GM13976 (cell line): ENCODE results near the gene STIM1.

ENCODE experiments used
- DNase-seq: peaks from one replicate; pipeline ENCODE4 v3.0.0; 2012; ENCODE audit warnings: low spot score
- in situ Hi-C: fragments of 300-500 bp; cut with MboI; formaldehyde crosslinking; loops from one replicate; pipeline ENCODE4 v1.12.0; 2022; ENCODE audit warnings: low sequenced_read_pairs, mixed read lengths, inconsistent platforms; ENCODE audit not compliant: unreplicated experiment
- TF ChIP-seq, protein P1 (sequence below): IDR thresholded peaks from 2 replicates; pipeline ENCODE4 v1.5.1; 2012; ENCODE audit warnings: borderline replicate concordance, mild to moderate bottlenecking; ENCODE audit not compliant: insufficient read depth; ENCODE audit errors: extremely low read depth, missing control alignments, control extremely low read depth

Gene STIM1

DNA sequence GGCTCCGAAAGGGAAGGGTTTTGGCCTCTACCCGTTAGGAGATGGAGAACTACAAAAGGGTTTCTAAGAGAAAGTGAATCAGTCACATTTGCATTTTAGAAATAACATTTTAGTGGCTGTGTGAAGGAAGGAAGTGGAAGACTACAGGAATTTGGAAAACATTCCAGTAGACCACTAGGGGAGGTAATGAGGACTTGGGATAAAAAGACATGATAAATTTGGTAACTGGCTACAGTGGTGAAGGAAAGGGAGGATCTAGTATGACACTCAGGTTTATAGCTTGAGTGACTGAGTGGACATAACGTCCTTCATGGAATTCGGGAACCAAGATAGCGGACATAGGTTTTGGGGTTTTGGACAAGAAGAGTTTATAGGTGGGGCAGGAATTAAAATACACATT is 232.1 kb downstream of the STIM1 start:
- no peak for DNase-seq

DNA sequence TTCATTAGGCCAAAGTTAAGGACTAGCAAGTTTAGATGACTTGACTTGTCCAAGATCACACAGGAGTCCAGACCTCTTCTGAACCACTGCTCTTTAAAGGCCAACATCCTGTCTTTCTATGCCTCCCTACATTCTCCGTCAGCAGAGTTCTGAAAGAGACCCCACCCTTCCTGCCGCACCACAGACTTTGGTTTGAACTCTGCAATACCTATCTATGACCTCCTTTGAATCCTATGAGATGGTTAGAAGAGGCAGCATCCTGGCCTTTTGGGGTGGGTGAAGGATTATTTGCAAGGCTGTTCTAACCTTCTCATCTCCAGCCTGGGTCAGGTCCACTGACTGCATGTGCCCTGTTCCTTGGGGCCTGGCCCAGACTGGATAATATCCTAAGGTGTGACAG is 234.8 kb downstream of the STIM1 start:
- TF ChIP-seq, protein P1, sequence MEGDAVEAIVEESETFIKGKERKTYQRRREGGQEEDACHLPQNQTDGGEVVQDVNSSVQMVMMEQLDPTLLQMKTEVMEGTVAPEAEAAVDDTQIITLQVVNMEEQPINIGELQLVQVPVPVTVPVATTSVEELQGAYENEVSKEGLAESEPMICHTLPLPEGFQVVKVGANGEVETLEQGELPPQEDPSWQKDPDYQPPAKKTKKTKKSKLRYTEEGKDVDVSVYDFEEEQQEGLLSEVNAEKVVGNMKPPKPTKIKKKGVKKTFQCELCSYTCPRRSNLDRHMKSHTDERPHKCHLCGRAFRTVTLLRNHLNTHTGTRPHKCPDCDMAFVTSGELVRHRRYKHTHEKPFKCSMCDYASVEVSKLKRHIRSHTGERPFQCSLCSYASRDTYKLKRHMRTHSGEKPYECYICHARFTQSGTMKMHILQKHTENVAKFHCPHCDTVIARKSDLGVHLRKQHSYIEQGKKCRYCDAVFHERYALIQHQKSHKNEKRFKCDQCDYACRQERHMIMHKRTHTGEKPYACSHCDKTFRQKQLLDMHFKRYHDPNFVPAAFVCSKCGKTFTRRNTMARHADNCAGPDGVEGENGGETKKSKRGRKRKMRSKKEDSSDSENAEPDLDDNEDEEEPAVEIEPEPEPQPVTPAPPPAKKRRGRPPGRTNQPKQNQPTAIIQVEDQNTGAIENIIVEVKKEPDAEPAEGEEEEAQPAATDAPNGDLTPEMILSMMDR = no peak
- no peak for DNase-seq
- in situ Hi-C loops = no loop called here

More for the DNA sequence above, 232.1 kb downstream of the STIM1 start:
- TF ChIP-seq, protein P1 = no peak
- in situ Hi-C loops = no loop called here

DNA sequence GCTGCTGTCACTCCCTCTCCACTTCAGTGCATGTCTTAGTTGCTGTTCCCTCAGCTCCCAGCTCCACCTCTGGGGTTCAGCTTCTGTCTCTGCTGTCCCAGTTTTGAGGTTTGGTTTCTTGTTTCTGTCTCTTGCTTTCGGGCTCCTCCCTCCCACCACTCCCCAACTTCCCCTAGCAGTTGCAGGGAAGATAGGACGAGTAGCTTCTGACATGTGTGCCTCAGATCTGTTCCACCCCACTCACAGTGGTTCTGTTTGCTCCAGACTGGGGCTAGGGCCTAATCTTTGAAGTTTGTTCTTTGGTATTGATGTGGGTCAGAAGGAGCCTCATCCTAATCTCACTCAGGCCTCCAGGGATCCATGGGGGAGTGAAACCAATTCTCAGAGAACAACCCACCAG is 236.6 kb downstream of the STIM1 start:
- DNase-seq = peak; percentile 36
- TF ChIP-seq, protein P1 = no peak
- in situ Hi-C loops = no loop called here

DNA sequence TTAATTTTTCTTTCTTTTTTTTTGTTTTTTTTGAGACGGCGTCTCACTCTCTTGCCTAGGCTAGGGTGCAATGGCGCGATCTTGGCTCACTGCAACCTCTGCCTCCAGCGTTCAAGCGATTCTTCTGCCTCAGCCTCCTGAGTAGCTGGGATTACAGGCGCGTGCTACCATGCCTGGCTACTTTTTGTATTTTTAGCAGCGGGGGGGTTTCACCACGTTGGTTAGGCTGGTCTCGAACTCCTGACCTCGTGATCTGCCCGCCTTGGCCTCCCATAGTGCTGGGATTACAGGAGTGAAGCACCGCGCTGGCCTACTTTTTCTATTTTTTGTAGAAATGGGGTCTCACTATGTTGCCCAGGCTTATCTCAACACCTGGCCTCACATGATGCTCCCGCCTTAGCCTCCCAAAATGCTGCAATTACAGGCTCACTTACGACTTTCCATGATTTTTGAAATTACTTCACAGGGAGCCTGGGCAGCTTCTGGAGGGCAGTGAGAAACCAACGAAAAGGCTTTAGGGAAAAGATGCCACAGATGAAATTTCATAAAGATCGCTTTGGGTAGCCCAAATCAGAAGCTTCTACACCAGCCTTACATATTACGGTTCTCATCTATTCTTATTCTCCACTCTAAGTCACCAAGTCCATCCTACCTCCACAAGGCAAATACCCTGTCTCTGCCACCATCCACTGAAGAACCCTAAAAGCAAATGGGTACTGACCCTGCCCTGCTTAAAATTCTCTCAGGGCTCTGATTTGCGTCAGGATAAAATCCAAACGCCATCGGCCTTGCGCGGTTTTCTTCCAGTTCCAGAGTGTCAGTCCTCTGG is 238.3 kb downstream of the STIM1 start:
- DNase-seq = no peak
- TF ChIP-seq, protein P1 = no peak
- in situ Hi-C loops = no loop called here

DNA sequence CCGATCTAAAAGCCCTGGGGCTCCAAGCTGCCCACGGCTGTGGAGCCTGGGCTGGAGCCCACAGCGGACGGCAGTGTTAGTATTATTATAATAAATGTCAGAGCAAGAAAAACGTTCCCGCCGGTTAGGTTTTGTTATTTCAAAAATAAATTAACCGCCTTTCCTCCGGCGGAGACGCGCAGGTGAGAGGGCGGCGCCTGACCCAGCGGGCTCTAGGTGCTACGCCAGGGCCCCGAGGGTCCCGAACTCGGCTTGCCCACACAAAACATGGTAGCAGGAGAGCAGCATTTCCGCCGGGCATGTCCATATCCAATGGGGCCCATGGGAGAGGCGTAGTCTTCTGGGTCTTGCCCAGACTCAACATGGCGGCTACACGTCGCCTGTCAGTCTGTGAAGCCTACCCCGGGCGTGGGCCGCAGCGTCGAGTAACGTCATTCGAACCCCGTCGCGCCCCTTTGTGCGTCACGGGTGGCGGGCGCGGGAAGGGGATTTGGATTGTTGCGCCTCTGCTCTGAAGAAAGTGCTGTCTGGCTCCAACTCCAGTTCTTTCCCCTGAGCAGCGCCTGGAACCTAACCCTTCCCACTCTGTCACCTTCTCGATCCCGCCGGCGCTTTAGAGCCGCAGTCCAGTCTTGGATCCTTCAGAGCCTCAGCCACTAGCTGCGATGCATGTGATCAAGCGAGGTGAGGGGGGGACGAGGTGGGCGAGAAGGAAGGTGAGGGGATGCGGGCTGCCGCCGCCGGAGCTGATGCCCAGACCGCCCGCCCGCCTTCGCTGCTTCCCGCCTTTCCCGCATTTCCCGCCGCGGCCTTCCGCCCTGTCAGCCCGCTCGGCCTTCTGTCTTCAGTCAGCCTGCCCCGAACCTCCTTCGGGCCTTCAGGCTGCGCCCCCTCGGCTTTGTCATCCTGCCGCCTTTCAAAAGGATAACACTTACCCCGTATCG is 239.2 kb downstream of the STIM1 start, which contains the start of gene RRM1:
RRM1 (plus strand) TSS at position 452 of the 944 bp plus-strand sequence; CDS start at position 666, 214 bp downstream.
- TF ChIP-seq, protein P1 = no peak
- peak; percentile 94 for DNase-seq
- in situ Hi-C loops = no loop called here

DNA sequence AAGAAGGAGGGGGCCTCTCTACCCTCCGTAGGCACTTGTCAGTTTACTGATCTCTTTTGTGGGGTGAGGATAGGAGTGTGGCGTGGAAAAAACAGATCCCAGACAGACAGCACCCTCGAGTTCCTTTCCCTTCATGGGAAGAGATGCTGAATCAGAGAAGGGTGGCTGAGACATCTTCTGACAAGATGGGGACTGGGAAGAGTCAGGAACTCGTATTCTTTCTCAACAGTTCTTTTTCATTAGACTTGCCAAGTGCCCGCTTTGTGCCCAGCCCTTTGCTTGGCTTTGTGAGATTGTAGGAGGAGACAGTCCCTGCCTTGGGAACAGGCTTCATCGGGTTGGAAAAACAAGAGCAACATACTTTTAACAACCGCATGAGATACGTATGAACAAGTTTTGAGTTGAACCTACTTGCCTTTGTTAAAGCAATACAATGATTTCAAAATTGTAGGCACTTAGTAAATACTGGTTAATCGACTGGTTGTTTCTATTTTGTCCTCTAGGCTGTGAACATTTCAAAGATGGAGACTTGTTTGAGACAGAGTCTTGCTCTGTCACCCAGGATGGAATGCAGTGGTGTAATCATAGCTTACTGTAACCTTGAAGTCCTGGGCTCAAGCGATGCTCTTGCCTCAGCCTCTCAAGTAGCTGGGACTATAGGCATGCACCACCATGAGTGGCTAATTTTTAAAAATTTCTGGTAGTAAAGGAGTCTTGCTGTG is 240.2 kb downstream of the STIM1 start:
- DNase-seq = no peak
- TF ChIP-seq, protein P1 = no peak
- in situ Hi-C loops = no loop called here
